ENCODE measurements around the gene MROH9.

The MROH9 gene

DNA sequence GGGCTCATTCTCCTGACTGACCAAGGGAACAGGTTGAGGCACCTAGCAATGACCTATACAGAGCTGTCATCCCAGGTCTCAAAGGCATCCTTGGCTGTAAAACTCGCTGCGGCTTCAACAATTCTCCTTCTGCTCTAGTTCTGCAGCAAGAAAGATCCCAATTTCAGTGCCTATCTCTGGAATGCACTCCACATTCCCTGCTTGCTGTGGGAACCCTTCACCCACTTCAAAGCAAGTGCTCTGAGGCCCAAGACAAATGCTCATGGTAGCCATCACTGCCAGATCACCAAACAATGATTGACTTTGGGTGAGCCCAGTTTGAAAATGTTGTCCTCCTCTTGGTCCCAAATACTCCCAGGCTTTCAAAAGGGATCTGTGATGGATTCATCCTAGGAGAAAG lies 117.6 kb downstream of the MROH9 start:
- no peak for TF ChIP-seq CTCF (conservative IDR thresholded peaks at IDR 0.05)
- H3K27ac ChIP-seq: no peak overlapping the region

DNA sequence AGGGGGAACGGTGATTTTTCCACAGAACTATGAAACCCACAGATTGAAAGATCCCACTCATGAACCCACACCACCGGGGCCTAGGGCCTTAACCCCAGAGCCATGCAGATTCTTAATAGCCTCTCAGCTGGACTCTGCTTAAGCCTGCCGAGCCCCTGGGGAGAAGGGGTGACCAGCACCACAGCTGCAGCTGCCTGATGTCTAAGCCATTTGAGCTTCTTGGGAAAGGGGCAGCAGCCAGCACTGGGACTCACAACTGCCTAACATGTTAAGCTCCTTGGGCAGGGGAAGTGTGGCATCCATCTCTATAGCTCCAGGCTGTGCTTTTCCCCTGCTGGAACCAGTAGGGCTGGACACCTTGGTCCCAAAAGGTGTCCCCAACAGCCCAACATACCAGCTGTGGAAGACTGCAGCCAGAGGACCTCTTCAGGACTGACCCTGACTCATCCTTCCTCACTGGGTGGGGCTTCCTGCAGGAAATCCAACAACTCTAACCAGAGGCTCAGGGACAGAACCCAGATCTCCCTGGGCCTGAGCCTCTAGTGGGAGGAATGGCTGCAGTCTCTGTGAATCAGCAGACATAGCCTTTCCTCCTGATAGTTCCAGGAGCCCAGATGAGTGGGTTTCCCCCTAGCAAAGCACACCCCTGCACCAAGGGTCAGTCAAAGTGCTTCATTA lies 120.8 kb downstream of the MROH9 start:
- TF ChIP-seq CTCF (conservative IDR thresholded peaks at IDR 0.05): no peak
- H3K27ac ChIP-seq: no peak overlapping the region

GRCh38 chr1:171061425-171062143 lies 126.2 kb downstream of the MROH9 start:
- TF ChIP-seq CTCF (conservative IDR thresholded peaks at IDR 0.05): no peak
- H3K27ac ChIP-seq: no peak overlapping the region

DNA sequence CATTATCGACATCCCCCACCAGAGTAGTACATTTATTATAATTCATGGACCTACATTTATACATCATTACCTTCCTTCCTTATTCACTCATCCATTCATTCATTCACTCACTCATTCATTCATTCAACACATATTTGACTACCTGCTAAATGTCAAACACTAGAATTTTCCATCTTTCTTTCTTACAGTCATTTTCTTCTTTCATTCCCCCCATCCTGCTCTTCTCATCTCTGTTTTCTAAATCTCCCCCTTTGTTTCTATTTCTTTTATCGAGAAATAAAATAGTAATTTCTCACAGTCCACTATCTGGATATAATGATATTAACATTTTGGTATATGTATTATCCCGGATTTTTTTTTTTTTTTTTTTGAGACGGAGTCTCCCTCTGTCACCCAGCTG lies 127.6 kb downstream of the MROH9 start:
- TF ChIP-seq CTCF (conservative IDR thresholded peaks at IDR 0.05): no peak
- no peak overlapping the region for H3K27ac ChIP-seq

DNA sequence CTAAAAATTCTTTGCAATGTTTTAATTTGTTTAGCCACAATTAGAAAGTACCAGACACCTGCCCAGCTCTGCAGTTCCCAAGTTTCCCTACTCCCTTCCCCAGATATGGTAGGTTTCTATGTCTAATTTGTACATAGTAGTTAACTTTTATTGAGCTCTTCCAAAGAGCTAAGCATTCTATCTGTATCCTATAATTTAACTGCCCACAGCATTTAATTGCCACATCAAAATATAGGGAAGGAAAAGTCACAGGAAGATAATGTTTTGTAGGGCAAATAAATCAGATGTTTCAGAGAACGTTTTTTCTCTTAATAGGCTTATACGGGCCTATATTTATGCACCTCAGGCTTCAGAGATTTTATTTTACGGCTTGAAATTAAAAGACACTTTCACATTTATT lies 139.7 kb downstream of the MROH9 start:
- no peak overlapping the region for H3K27ac ChIP-seq
- no peak for TF ChIP-seq CTCF (conservative IDR thresholded peaks at IDR 0.05)

DNA sequence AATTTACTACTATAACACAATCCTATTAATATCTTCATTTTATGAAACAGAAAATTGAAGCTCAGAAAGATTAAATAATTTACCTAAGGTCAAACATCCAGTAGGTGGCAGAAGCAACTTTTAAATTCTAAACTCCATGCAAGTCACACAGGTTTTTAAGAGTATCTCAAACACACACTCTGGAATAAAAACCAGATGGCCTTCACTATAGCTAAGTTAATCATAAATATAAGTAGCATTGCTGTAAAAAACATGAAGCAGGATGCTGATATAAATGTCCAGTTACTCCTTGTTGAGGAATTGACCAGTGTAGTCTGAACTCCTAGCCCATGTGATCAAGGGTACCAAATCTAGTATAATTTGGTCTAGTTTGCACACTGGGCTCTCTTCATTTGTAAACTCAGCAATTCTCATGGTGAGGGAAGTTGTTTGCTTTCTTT lies 146.0 kb downstream of the MROH9 start:
- no peak overlapping the region for H3K27ac ChIP-seq
- TF ChIP-seq CTCF (conservative IDR thresholded peaks at IDR 0.05): peak; percentile 71

DNA sequence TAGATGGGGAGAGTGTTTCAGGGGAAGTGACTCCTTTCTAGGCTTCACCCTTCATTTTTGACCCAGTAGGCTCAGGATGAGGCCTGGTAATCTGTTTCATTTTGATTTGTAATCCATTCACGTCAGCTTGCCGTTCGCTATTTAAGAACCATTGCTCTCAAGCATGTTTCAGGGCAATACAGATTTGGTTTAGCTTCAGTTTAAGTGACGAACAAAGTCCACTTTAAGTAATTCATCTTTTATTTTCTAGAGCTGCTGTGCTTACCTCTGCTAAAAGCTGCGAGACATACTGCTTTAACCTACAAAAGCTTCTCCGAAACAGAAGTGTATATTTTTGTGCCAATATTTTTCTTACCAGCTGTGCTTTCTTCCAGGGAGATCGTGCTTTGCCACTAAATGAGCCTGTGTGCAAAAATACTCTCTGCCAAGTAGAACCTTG lies 146.4 kb downstream of the MROH9 start:
- TF ChIP-seq CTCF (conservative IDR thresholded peaks at IDR 0.05): no peak
- no peak overlapping the region for H3K27ac ChIP-seq

All from VCaP (cell line).